ENCODE measurements around the gene SAYSD1.

The SAYSD1 gene

DNA sequence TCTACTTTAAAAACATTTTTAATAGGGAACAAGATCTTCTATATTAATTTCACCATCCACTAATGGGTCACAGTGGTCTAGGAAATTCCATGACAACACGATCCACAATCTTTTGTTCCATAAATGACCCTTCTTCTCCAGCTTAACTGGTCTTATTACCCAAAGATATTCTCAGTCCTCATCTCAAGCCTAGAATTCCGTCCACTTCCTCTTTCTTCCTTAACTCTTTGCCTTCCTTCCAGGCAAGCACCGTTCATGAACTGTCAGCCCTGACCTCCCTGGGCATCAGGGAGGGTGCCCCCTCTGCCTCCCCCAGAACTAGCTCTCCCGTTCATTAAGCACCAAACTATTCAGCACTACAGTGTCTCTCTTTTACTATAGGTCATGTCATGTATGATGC, 8.0 kb downstream of the SAYSD1 start:
- Histone ChIP-seq H3K9me3 (ENCODE audit: insufficient read depth, low read length, severe bottlenecking) (no peaks in the 10 kb centered on the region), H3K27me3 (ENCODE audit: insufficient read depth, low read length, poor library complexity) (no peaks in the 10 kb centered on the region), H3K36me3 (ENCODE audit: insufficient read depth, low read length) (peaks cover 38% of the 10 kb centered on the region), H4K20me1 (ENCODE audit: insufficient read depth, low read length) (no peaks in the 10 kb centered on the region; the same call in 1 of the 2 replicates), H3K4me3 (ENCODE audit: low read depth in 1 of 2, low read length in 2 of 2) (no peak overlapping the region), H2AFZ (ENCODE audit: low read depth, low read length) (no peak overlapping the region), H3K79me2 (ENCODE audit: insufficient read depth, low read length) (0 out of 2 replicates have a peak, but pooled peaks cover 4% of the 10 kb centered on the region), H3K27ac (ENCODE audit: low read length) (no peak overlapping the region), H3K9ac (ENCODE audit: low read depth, low read length) (no peak overlapping the region), H3K4me1 (ENCODE audit: insufficient read depth, low read length) (no peaks in the 10 kb centered on the region), H3K4me2 (ENCODE audit: insufficient read depth, low read length) (no peak overlapping the region)
- TF ChIP-seq, protein P1, sequence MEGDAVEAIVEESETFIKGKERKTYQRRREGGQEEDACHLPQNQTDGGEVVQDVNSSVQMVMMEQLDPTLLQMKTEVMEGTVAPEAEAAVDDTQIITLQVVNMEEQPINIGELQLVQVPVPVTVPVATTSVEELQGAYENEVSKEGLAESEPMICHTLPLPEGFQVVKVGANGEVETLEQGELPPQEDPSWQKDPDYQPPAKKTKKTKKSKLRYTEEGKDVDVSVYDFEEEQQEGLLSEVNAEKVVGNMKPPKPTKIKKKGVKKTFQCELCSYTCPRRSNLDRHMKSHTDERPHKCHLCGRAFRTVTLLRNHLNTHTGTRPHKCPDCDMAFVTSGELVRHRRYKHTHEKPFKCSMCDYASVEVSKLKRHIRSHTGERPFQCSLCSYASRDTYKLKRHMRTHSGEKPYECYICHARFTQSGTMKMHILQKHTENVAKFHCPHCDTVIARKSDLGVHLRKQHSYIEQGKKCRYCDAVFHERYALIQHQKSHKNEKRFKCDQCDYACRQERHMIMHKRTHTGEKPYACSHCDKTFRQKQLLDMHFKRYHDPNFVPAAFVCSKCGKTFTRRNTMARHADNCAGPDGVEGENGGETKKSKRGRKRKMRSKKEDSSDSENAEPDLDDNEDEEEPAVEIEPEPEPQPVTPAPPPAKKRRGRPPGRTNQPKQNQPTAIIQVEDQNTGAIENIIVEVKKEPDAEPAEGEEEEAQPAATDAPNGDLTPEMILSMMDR (IDR thresholded peaks at IDR 0.05; ENCODE audit: borderline replicate concordance, extremely low read depth, low read length, poor library complexity, severe bottlenecking), result no peak
- TF ChIP-seq EZH2 (IDR thresholded peaks at IDR 0.05; ENCODE audit: borderline replicate concordance, low read depth, low read length, severe bottlenecking), result no peak
- DNase-seq, result no peak
- ATAC-seq (ENCODE audit: insufficient read depth, low read depth), result no peak

DNA sequence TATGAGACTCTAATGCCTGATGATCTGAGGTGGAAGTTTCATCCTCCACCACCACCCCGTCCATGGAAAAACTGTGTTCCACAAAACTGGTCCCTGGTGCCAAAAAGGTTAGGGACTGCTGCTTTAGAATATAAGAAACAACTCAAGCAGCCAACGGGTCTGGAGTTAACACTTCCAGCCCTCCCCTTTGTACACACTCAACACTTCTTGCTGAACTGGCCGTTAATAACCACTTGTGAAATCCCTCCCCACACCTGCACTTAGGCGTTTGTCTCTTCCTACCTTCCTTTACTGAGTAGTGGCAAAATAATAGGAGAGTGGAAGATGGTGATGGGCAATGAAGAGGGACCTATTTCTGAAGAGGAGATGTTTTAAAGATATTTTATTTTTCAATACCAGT, 10.5 kb downstream of the SAYSD1 start:
- H3K4me2 ChIP-seq (ENCODE audit: insufficient read depth, low read length), result no peak overlapping the region
- H3K27ac ChIP-seq (ENCODE audit: low read length), result no peak overlapping the region
- H3K27me3 ChIP-seq (ENCODE audit: insufficient read depth, low read length, poor library complexity), result no peaks in the 10 kb centered on the region
- no peak overlapping the region for H3K4me3 ChIP-seq (ENCODE audit: low read depth in 1 of 2, low read length in 2 of 2)
- H3K36me3 ChIP-seq (ENCODE audit: insufficient read depth, low read length), result peaks cover 28% of the 10 kb centered on the region
- no peaks in the 10 kb centered on the region for H3K9me3 ChIP-seq (ENCODE audit: insufficient read depth, low read length, severe bottlenecking)
- no peaks in the 10 kb centered on the region for H3K79me2 ChIP-seq (ENCODE audit: insufficient read depth, low read length)
- no peaks in the 10 kb centered on the region for H3K4me1 ChIP-seq (ENCODE audit: insufficient read depth, low read length)
- no peak overlapping the region for H2AFZ ChIP-seq (ENCODE audit: low read depth, low read length)
- no peak overlapping the region for H3K9ac ChIP-seq (ENCODE audit: low read depth, low read length)
- no peak for DNase-seq
- no peaks in the 10 kb centered on the region; the same call in 1 of the 2 replicates for H4K20me1 ChIP-seq (ENCODE audit: insufficient read depth, low read length)
- no peak for ATAC-seq (ENCODE audit: insufficient read depth, low read depth)
- TF ChIP-seq EZH2 (IDR thresholded peaks at IDR 0.05; ENCODE audit: borderline replicate concordance, low read depth, low read length, severe bottlenecking), result no peak
- TF ChIP-seq, protein P1 (IDR thresholded peaks at IDR 0.05; ENCODE audit: borderline replicate concordance, extremely low read depth, low read length, poor library complexity, severe bottlenecking), result no peak

DNA sequence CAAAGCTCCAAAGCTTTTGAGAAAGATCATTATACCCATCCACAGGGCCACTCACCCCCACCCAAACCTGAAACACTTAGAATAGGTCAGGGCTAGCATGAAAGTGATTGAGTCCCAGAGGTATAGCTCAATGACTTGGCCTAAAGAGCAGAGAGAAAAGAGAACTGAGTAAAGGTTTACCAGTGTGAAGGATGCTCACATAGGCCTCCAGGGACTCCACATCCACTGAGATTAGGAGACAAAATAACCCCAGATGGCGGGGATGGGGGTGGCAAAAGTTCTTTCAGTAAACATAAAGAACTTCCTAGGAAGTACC, 12.2 kb downstream of the SAYSD1 start:
- H3K27ac ChIP-seq (ENCODE audit: low read length), result no peak overlapping the region
- H4K20me1 ChIP-seq (ENCODE audit: insufficient read depth, low read length), result no peaks in the 10 kb centered on the region; the same call in 1 of the 2 replicates
- DNase-seq, result no peak
- no peaks in the 10 kb centered on the region for H3K9me3 ChIP-seq (ENCODE audit: insufficient read depth, low read length, severe bottlenecking)
- no peaks in the 10 kb centered on the region for H3K79me2 ChIP-seq (ENCODE audit: insufficient read depth, low read length)
- H3K4me2 ChIP-seq (ENCODE audit: insufficient read depth, low read length), result no peak overlapping the region
- H3K36me3 ChIP-seq (ENCODE audit: insufficient read depth, low read length), result peaks cover 16% of the 10 kb centered on the region
- ATAC-seq (ENCODE audit: insufficient read depth, low read depth), result no peak
- H3K9ac ChIP-seq (ENCODE audit: low read depth, low read length), result no peak overlapping the region
- no peak overlapping the region for H3K4me3 ChIP-seq (ENCODE audit: low read depth in 1 of 2, low read length in 2 of 2)
- TF ChIP-seq EZH2 (IDR thresholded peaks at IDR 0.05; ENCODE audit: borderline replicate concordance, low read depth, low read length, severe bottlenecking), result no peak
- TF ChIP-seq, protein P1 (IDR thresholded peaks at IDR 0.05; ENCODE audit: borderline replicate concordance, extremely low read depth, low read length, poor library complexity, severe bottlenecking), result no peak
- H2AFZ ChIP-seq (ENCODE audit: low read depth, low read length), result no peak overlapping the region
- no peaks in the 10 kb centered on the region for H3K27me3 ChIP-seq (ENCODE audit: insufficient read depth, low read length, poor library complexity)
- H3K4me1 ChIP-seq (ENCODE audit: insufficient read depth, low read length), result no peaks in the 10 kb centered on the region

All from DND-41 (cell line).